Renal pelvis (tissue), 12 donors: Measurements from ENCODE around the gene FUT1. TPM values are rescaled to one million over a fixed set of nuclear protein-coding genes. Genes with fewer than 3 reads are reported as not detected.
"Not testable (repeated sequence)": the region's sequence is repeated elsewhere in the genome, so short reads cannot be mapped to it uniquely, and the experiment has no call there.

Experiments
- DNase-seq: peaks from one replicate; pipeline ENCODE4 v3.0.0-alpha.2; 2013
- long read RNA-seq, 16 experiments: transcript quantifications; one replicate each; lab custom pipeline, GENCODE V29; 2026
- polyA plus RNA-seq, 3 donors: library from polyadenylated mRNA; unstranded; fragments of 120-200 nt; gene quantifications; one replicate each; pipeline ENCODE4 v1.2.1, GENCODE V29; 2013; ENCODE audit not compliant: insufficient read length in 3 of 3

FUT1 gene
- 1 to 10 TPM; 3.0 to 4.4 (median 4.2) TPM for polyA plus RNA-seq
- long read RNA-seq, donor 1: 0 reads
- long read RNA-seq, donor 2: 0 reads
- long read RNA-seq, donor 3: 0 reads
- long read RNA-seq, donor 4: 0 reads
- long read RNA-seq, donor 5: 0 reads
- long read RNA-seq, donor 6: 0 reads
- long read RNA-seq, donor 7: 0 reads
- long read RNA-seq, donor 8: 0 reads
- long read RNA-seq, donor 9: 0 reads
- long read RNA-seq, donor 10: 0 reads
- long read RNA-seq, donor 11: 0 reads
- long read RNA-seq, donor 12: 0 reads
- long read RNA-seq, donor 13: 0 reads
- long read RNA-seq, donor 14: 0 reads
- long read RNA-seq, donor 15: 0 reads
- long read RNA-seq, donor 16: 0 reads

DNA sequence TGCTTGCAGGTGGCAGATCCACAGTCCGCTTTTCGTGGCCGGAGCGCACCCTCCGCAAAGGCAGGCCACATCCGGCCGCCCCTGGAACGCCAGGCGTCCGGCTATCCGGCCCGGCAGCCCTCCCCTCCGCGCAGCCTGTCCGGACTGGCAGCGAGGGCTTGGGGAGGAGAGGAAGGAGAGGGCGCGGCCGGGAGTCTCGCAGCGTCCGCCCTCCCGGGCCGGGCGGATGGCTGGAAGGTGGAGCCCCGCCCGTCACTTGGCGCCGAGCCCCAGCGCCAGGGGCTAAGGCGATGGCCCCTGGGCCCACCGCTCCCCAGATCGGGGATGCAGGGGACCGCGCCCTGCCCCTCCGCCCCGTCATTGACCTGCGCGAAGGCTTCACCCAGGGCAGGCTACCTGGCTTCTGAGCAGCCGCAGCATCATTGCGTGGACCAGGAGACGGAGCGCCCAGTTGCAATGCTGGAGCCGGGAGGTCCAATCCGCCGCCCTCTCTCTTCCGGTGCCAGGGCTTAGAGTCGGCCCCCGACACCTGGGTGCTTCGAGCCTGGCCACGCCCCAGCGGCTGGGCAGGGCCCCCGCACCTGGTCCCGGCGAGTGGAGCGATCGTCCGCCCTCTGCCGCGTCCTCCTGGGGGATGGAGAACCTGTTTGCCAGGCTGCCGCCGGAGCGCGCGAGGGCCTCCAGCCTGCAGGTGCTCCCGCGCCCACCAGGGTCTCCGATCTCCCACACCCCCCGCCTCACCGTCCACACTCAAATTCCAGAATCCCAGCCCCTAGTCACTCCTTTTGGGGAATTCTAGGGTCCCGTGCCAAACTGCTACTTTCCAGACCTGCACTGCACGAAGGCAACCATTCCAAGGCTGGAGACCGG lies at the start of gene FUT1:
Gene FUT1, minus strand, starts transcription at position 146 of the 870 bp plus-strand sequence. CDS start 1,360 bp downstream, outside the sequence.
- DNase-seq: peak; percentile 80

DNA sequence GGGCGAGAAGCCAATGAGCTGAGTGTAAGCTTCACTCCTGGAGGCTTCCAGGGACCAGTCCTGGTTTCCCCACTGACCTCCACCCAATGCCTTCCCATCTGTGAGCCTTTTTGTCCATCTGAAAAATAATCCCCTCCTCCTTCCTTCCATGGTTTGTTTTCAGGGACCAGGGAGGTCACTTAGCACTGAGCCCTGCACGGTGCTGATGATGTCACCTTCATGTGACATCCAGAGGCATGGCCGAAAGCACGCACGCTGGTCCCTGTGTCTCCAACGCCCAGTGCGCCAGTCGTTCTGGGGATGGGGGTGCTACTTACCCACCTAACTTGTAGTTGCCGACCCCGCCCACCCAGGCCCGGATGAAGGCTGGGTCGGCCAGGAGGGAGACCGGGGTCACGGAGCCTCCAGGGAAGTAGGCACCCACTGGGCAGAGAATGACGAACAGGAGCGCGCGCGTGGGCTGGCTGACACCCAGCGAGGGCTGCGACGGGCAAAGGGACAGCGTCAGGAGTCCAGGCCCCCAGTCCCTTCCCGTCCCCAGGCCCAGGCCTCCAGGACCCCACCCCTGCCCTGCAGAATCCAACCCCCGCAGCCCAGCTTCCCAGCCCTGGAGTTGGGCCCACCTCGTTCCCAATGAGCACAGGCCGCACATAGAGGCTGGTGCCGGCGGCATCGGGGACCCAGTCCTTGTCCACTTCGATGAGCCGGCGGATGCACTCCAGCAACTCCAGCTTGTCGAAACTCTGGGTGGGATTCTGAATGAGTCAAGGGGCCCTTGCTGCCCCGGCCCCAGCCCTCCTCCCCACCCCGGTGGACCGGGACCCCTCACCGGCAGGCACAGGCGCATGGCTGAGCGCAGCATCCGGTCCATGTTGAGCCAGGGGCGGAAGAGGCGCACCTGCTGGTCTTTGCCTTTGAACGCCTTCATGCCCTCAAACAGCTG lies 47.2 kb upstream of the FUT1 start:
- DNase-seq: no peak

DNA sequence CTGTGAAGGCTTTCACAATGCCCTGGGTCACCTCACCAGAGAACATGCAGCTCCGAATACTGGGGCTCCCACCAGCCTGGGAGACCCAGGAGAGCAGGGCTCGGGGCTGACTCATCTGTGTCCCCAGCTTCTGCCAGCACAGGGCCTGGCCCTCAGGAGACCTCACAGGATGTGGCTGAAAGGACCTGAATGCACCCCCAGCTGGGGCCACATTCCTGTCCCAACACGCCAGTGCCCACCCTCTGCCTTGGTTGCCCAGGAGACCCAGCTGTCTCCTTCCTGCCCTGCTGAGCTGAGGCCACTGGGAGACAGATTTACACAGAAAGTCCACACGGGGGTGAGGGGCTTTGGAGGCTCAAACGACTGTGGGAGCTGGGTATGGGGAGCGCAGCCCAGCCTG lies 46.5 kb upstream of the FUT1 start:
- no peak for DNase-seq

- DNase-seq: no peak
Observed at GRCh38 chr19:48797103-48797502, 44.7 kb upstream of the FUT1 start.

- DNase-seq: no peak
Observed at GRCh38 chr19:48796298-48797083, 44.0 kb upstream of the FUT1 start.

- no peak for DNase-seq
Observed at GRCh38 chr19:48795685-48796070, 43.2 kb upstream of the FUT1 start.

DNA sequence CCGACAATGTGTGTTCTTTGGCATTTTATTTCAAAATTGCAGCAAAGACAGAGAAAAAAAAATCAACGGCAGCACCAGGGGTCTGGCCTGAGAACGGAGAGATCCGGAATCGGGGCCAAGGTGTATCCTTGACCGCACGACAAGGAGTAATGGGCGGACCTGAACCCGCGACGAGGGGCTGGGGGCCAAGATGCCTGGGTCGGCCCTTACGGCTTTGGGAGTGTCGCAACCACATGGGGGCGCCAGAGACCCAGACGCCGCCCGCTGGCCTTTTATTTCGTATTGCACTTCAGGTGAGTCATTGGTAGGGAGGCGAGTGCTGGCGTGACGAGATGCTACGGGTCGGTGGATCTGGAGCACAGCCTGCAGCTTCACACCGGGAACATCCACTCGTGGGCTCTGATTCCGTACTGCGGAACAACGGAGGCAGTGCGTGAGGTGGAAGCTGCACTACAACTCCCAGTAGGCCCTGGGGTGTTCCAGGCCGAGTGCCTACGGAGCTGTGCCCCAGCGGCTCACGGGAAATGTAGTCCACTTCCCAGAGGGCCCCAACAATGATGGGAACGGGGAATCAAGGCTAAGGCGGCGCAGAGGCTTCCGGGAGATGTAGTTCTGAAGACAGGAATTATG lies 42.7 kb upstream of the FUT1 start:
- DNase-seq: peak; percentile 93

GRCh38 chr19:48794291-48794690 lies 41.9 kb upstream of the FUT1 start:
- DNase-seq: no peak

- DNase-seq: no peak
Observed at GRCh38 chr19:48793271-48793670, 40.8 kb upstream of the FUT1 start.

- DNase-seq: not testable (repeated sequence)
Observed at GRCh38 chr19:48787331-48787730, 34.9 kb upstream of the FUT1 start.

DNA sequence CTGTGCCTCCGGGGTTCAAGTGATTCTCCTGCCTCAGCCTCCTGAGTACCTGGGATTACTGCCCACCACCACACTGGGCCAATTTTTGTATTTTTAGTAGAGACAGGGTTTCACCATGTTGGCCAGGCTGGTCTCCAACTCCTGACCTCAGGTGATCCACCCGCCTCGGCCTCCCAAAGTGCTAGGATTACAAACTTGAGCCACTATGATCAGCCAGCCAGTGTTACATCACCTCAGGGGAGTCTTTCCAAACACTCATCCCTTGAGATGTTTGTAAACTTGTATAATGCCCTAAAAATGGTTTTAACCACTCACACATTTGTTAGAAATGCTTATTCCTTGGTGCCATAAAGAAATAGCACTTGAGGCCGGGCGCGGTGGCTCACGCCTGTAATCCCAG lies 34.0 kb upstream of the FUT1 start:
- not testable (repeated sequence) for DNase-seq

GRCh38 chr19:48784527-48784926 lies 32.1 kb upstream of the FUT1 start:
- DNase-seq: no peak

DNA sequence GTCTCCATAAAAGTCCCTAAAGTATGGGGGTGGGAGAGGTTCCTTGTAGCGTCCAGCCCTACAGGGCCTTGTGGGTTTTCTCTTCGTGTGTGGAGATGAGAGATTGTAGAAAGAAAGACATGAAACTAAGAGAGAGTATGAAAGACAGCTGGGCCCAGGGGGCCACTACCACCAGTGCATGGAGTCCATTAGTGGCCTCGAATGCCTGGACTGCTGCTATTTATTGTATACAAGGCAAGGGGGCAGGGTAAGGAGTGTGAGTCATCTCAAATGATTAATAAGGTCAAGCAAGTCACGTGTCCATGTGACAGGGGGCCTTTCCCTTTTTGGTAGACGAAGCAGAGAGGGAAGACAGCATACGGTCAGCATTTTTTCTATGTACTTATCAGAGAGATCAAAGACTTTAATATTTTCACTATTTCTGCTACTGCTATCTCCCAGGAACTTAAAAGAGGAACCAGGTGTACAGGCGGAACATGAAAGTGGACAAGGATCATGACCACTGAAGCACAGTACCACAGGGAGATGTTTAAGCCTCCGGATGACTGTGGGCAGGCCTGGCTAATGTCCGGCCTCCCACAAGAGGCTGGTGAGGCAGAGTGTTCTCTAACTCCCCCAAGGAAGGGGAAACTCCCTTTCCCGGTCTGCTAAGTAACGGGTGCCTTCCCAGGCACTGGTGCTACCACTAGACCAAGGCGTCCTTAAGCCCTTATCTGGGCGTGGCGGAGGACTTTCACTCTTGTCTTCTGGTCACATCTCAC lies 28.4 kb upstream of the FUT1 start:
- DNase-seq: no peak

- DNase-seq: no peak
Observed at GRCh38 chr19:48779636-48780035, 27.2 kb upstream of the FUT1 start.

DNA sequence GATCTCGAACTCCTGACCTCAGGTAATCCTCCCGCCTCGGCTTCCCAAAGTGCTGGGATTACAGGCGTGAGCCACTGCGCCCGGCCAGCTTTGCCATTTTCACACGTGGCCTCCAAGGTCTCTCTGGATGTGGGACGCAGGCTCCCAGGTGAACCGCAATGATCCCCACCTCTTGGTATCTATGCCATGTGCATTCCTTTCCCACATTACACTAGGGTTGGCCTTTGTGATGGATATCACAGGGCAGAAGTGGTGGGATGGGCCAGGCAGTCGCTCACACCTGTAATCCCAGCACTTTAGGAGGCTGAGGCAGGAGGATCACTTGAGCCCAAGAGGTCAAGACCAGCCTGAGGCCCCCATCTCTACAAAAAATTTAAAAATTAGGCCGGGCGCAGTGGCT lies 25.3 kb upstream of the FUT1 start:
- no peak for DNase-seq

DNA sequence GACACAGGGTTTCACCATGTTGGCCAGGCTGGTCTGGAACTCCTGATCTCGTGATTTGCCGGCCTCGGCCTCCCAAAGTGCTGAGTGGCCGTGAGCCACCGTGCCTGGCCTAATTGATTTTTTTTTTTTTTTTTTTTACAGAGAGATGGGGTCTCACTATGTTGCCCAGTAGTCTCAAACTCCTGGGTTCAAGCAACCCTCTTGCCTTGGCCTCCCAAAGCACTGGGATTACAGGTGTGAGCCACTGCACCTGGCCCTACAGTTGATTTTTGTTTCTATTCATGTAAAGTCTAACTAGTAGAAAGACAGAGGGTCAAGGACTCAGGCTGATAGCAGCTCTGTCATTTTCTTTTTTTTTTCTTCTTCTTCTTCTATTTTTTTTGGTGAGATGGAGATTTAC lies 24.7 kb upstream of the FUT1 start:
- no peak for DNase-seq

DNA sequence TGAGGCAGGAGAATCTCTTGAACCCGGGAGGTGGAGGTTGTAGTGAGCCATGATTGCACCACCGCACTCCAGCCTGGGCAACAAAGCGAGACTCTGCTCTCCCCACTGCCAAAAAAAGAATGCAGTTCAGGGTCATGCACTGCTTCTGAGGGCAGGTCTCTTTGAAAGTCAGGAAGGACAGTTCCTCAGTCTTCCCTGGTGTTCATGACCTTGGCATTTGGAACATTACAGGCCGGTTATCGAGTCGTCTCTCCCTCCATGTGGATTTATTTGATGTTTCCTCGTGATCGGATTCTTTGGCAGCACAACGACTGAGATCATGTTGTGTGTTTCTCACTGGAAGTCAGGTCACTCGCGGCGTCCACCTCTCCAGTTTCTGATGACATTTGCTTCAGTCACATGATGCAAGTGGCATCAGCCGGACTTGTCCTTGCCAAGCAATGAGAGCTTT lies 20.1 kb upstream of the FUT1 start:
- no peak for DNase-seq

GRCh38 chr19:48770734-48771472 lies 18.5 kb upstream of the FUT1 start:
- no peak for DNase-seq

GRCh38 chr19:48770266-48770665 lies 17.8 kb upstream of the FUT1 start:
- no peak for DNase-seq
